DND-41 (cell line): Measurements from ENCODE around the gene DSCAM.

ENCODE experiments used
- ATAC-seq: fragments of 200-7000 bp; cut with Tn5 transposase; 3 replicates; pipeline ENCODE4 v1.9.1; 2021; ENCODE audit warnings: low read depth; ENCODE audit not compliant: insufficient read depth
- DNase-seq: peaks from one replicate; pipeline ENCODE4 v3.0.0-alpha.2; 2020
- H2AFZ ChIP-seq: 2 replicates; pipeline ENCODE4 v1.6.0; 2012; ENCODE audit warnings: low read depth, low read length
- H3K27ac ChIP-seq: 2 replicates; pipeline ENCODE4 v1.5.1; 2012; ENCODE audit warnings: low read length, inconsistent platforms
- H3K27me3 ChIP-seq: fragments of 200-600 bp; sonication (generic); 2 replicates; pipeline ENCODE4 v1.6.0; 2012; ENCODE audit warnings: low read length, mild to moderate bottlenecking, inconsistent platforms; ENCODE audit not compliant: insufficient read depth, poor library complexity
- H3K36me3 ChIP-seq: 2 replicates; pipeline ENCODE4 v1.5.1; 2012; ENCODE audit warnings: low read length, inconsistent platforms; ENCODE audit not compliant: insufficient read depth
- H3K4me1 ChIP-seq: 2 replicates; pipeline ENCODE4 v1.5.1; 2012; ENCODE audit warnings: mild to moderate bottlenecking, low read length; ENCODE audit not compliant: insufficient read depth
- H3K4me2 ChIP-seq: 2 replicates; pipeline ENCODE4 v1.6.0; 2012; ENCODE audit warnings: mild to moderate bottlenecking, moderate library complexity, low read length, inconsistent platforms; ENCODE audit not compliant: insufficient read depth
- H3K4me3 ChIP-seq, 2 experiments: fragments of 200-600 bp in 1 of 2; shearing (Covaris generic) in 1 of 2; 2 replicates each; pipeline ENCODE4 v1.5.1; 2012 to 2016; ENCODE audit warnings: inconsistent platforms in 2 of 2, low read length in 2 of 2, mild to moderate bottlenecking in 2 of 2, low read depth in 1 of 2, moderate library complexity in 1 of 2
- H3K79me2 ChIP-seq: 2 replicates; pipeline ENCODE4 v1.6.0; 2012; ENCODE audit warnings: low read length, inconsistent platforms; ENCODE audit not compliant: insufficient read depth
- H3K9ac ChIP-seq: 2 replicates; pipeline ENCODE4 v1.6.0; 2012; ENCODE audit warnings: low read depth, mild to moderate bottlenecking, inconsistent platforms, low read length, moderate library complexity
- H3K9me3 ChIP-seq: 2 replicates; pipeline ENCODE4 v1.5.1; 2012; ENCODE audit warnings: low read length, moderate library complexity, mild to moderate bottlenecking, inconsistent platforms; ENCODE audit not compliant: insufficient read depth, severe bottlenecking
- H4K20me1 ChIP-seq: 2 replicates; pipeline ENCODE4 v1.6.0; 2012; ENCODE audit warnings: low read length; ENCODE audit not compliant: insufficient read depth
- EZH2 ChIP-seq: IDR thresholded peaks from 3 replicates; pipeline ENCODE4 v1.6.1; 2012; ENCODE audit warnings: borderline replicate concordance, low read depth, mild to moderate bottlenecking, moderate library complexity, low read length, inconsistent platforms; ENCODE audit not compliant: severe bottlenecking
- TF ChIP-seq, protein P1 (sequence below): IDR thresholded peaks from 2 replicates; pipeline ENCODE4 v1.5.1; 2012; ENCODE audit warnings: borderline replicate concordance, low read length, moderate library complexity, mild to moderate bottlenecking; ENCODE audit not compliant: poor library complexity, severe bottlenecking; ENCODE audit errors: extremely low read depth

Gene DSCAM

GRCh38 chr21:40472013-40472412 is 374.9 kb downstream of the DSCAM start:
- Histone ChIP-seq H3K9ac (no peak overlapping the region), H3K9me3 (no peaks in the 10 kb centered on the region), H3K27me3 (peaks cover 12% of the 10 kb centered on the region), H3K36me3 (no peaks in the 10 kb centered on the region), H3K79me2 (no peaks in the 10 kb centered on the region), H3K4me1 (no peaks in the 10 kb centered on the region), H3K4me3 (no peak overlapping the region), H3K4me2 (no peak overlapping the region), H4K20me1 (no peaks in the 10 kb centered on the region), H3K27ac (no peak overlapping the region), H2AFZ (no peak overlapping the region)
- no peak for ATAC-seq
- TF ChIP-seq, protein P1, sequence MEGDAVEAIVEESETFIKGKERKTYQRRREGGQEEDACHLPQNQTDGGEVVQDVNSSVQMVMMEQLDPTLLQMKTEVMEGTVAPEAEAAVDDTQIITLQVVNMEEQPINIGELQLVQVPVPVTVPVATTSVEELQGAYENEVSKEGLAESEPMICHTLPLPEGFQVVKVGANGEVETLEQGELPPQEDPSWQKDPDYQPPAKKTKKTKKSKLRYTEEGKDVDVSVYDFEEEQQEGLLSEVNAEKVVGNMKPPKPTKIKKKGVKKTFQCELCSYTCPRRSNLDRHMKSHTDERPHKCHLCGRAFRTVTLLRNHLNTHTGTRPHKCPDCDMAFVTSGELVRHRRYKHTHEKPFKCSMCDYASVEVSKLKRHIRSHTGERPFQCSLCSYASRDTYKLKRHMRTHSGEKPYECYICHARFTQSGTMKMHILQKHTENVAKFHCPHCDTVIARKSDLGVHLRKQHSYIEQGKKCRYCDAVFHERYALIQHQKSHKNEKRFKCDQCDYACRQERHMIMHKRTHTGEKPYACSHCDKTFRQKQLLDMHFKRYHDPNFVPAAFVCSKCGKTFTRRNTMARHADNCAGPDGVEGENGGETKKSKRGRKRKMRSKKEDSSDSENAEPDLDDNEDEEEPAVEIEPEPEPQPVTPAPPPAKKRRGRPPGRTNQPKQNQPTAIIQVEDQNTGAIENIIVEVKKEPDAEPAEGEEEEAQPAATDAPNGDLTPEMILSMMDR = no peak
- no peak for TF ChIP-seq EZH2
- DNase-seq = no peak

DNA sequence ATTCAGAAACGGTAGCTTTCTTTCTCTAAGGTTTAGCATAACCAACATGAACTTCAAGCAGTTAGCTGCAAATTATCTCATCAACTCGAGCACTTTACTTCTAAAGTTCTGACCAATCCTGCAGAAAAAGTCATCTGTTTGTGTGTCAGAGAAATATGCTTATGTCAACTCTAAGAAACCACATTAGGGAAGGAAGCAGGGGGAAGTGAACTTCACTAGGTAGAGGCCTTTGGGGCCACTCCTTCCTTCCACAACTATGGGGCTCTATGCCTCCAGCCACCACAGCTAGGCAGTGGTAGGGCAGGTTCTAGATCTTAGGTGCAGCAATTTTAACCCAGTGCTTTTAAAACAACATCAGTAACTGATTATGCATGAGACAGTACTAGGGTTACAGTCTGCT is 375.9 kb downstream of the DSCAM start:
- no peak for DNase-seq
- Histone ChIP-seq H3K9me3 (no peaks in the 10 kb centered on the region), H3K27ac (no peak overlapping the region), H3K36me3 (no peaks in the 10 kb centered on the region), H3K9ac (no peak overlapping the region), H2AFZ (no peak overlapping the region), H3K4me1 (no peaks in the 10 kb centered on the region), H3K4me2 (no peak overlapping the region), H3K27me3 (peaks cover 12% of the 10 kb centered on the region), H4K20me1 (no peaks in the 10 kb centered on the region), H3K4me3 (no peak overlapping the region), H3K79me2 (no peaks in the 10 kb centered on the region)
- TF ChIP-seq, protein P1 = no peak
- no peak for TF ChIP-seq EZH2
- no peak for ATAC-seq

- DNase-seq (no peak), ATAC-seq (no peak)
- TF ChIP-seq, protein P1 = peak; percentile 59
- TF ChIP-seq EZH2 = no peak
Observed at GRCh38 chr21:40466893-40467483, 380.0 kb downstream of the DSCAM start.

More at GRCh38 chr21:40466893-40467483, 380.0 kb downstream of the DSCAM start:
- H3K4me2 ChIP-seq = no peak overlapping the region
- no peaks in the 10 kb centered on the region for H3K4me1 ChIP-seq
- H4K20me1 ChIP-seq = no peaks in the 10 kb centered on the region
- no peaks in the 10 kb centered on the region for H3K36me3 ChIP-seq
- H3K27me3 ChIP-seq = peaks cover 12% of the 10 kb centered on the region
- H3K9me3 ChIP-seq = no peaks in the 10 kb centered on the region
- no peak overlapping the region for H3K27ac ChIP-seq
- H3K4me3 ChIP-seq = no peak overlapping the region
- H3K9ac ChIP-seq = no peak overlapping the region
- H2AFZ ChIP-seq = no peak overlapping the region
- no peaks in the 10 kb centered on the region for H3K79me2 ChIP-seq
